Liver (tissue), 9 donors: Measurements from ENCODE around the gene TLE1. TPM values are rescaled to one million over a fixed set of nuclear protein-coding genes. Genes with fewer than 3 reads are reported as not detected.

Source experiments
- DNase-seq: peaks from one replicate; pipeline ENCODE4 v3.0.0-alpha.2; 2017; ENCODE audit warnings: low spot score
- H3K27ac ChIP-seq, 2 donors: one replicate each; pipeline ENCODE4 v1.7.0; 2013; ENCODE audit warnings: inconsistent platforms in 2 of 2, low read length in 2 of 2, control low read depth in 1 of 2, low read depth in 1 of 2, mild to moderate bottlenecking in 1 of 2
- H3K27me3 ChIP-seq, 4 donors: one replicate each; pipeline versions ENCODE4 v1.6.1 to v1.7.0; 2013; ENCODE audit warnings: low read length in 3 of 4, inconsistent platforms in 1 of 4, mild to moderate bottlenecking in 1 of 4, moderate library complexity in 1 of 4; ENCODE audit not compliant: control insufficient read depth in 4 of 4, insufficient read depth in 4 of 4
- H3K36me3 ChIP-seq, 4 donors: one replicate each; pipeline versions ENCODE4 v1.6.1 to v1.7.0; 2013; ENCODE audit warnings: low read length in 3 of 4, mild to moderate bottlenecking in 3 of 4, low read depth in 1 of 4, moderate library complexity in 1 of 4; ENCODE audit not compliant: control insufficient read depth in 4 of 4, insufficient read depth in 3 of 4
- H3K4me1 ChIP-seq, 4 donors: one replicate each; pipeline versions ENCODE4 v1.6.1 to v1.7.0; 2013; ENCODE audit warnings: low read length in 3 of 4, mild to moderate bottlenecking in 3 of 4, moderate library complexity in 1 of 4; ENCODE audit not compliant: control insufficient read depth in 4 of 4, insufficient read depth in 4 of 4
- H3K4me3 ChIP-seq, 3 donors: one replicate each; pipeline versions ENCODE4 v1.6.1 to v1.7.0; 2013; ENCODE audit warnings: low read length in 3 of 3, control low read depth in 1 of 3, low read depth in 1 of 3, mild to moderate bottlenecking in 1 of 3
- H3K9ac ChIP-seq, 2 donors: one replicate each; pipeline ENCODE4 v1.7.0; 2013; ENCODE audit warnings: low read length in 2 of 2, mild to moderate bottlenecking in 2 of 2, moderate library complexity in 2 of 2, control low read depth in 1 of 2, low read depth in 1 of 2
- H3K9me3 ChIP-seq, 4 donors: one replicate each; pipeline versions ENCODE4 v1.6.1 to v1.7.0; 2013; ENCODE audit warnings: low read length in 3 of 4; ENCODE audit not compliant: control insufficient read depth in 4 of 4
- ATF3 ChIP-seq: IDR thresholded peaks from 2 replicates; pipeline ENCODE4 v1.6.1; 2016; ENCODE audit warnings: antibody characterized with exemption
- CTCF ChIP-seq: fragments of 150-350 bp; IDR thresholded peaks from 2 replicates; pipeline ENCODE4 v1.5.1; 2017; ENCODE audit warnings: improper control_type of control experiment, low read depth, low read length; ENCODE audit not compliant: missing input control
- EGR1 ChIP-seq, 2 donors: IDR thresholded peaks; 2 replicates each; pipeline ENCODE4 v1.6.1; 2016 to 2018; ENCODE audit warnings: antibody characterized with exemption in 2 of 2, low read depth in 2 of 2
- FOXA1 ChIP-seq: IDR thresholded peaks from 2 replicates; pipeline ENCODE4 v1.6.1; 2016; ENCODE audit warnings: antibody characterized with exemption
- FOXA2 ChIP-seq: IDR thresholded peaks from 2 replicates; pipeline ENCODE4 v1.6.1; 2016; ENCODE audit warnings: antibody characterized with exemption
- GABPA ChIP-seq, 2 donors: IDR thresholded peaks in 1 of 2; conservative IDR thresholded peaks in 1 of 2; 2 replicates each; pipeline ENCODE4 v1.6.1; 2016; ENCODE audit warnings: antibody characterized with exemption in 2 of 2, mild to moderate bottlenecking in 1 of 2, moderate library complexity in 1 of 2
- HNF4A ChIP-seq, 2 donors: conservative IDR thresholded peaks; 2 replicates each; pipeline ENCODE4 v1.6.1; 2016; ENCODE audit warnings: antibody characterized with exemption in 2 of 2, mild to moderate bottlenecking in 2 of 2
- HNF4G ChIP-seq: IDR thresholded peaks from 2 replicates; pipeline ENCODE4 v1.6.1; 2016; ENCODE audit warnings: antibody characterized with exemption
- JUND ChIP-seq, 2 donors: IDR thresholded peaks; 2 replicates each; pipeline ENCODE4 v1.6.1; 2016; ENCODE audit warnings: antibody characterized with exemption in 2 of 2
- MAX ChIP-seq: IDR thresholded peaks from 2 replicates; pipeline ENCODE4 v1.6.1; 2016; ENCODE audit warnings: antibody characterized with exemption
- NR2F2 ChIP-seq: IDR thresholded peaks from 2 replicates; pipeline ENCODE4 v1.6.1; 2016; ENCODE audit warnings: antibody characterized with exemption
- RAD21 ChIP-seq, 2 donors: IDR thresholded peaks; 2 replicates each; pipeline ENCODE4 v1.6.1; 2016; ENCODE audit warnings: antibody characterized with exemption in 2 of 2, mild to moderate bottlenecking in 2 of 2
- REST ChIP-seq: IDR thresholded peaks from 2 replicates; pipeline ENCODE4 v1.6.1; 2016; ENCODE audit warnings: antibody characterized with exemption, mild to moderate bottlenecking
- RXRA ChIP-seq, 2 donors: IDR thresholded peaks; 2 replicates each; pipeline ENCODE4 v1.6.1; 2017 to 2018; ENCODE audit warnings: antibody characterized with exemption in 2 of 2, mild to moderate bottlenecking in 1 of 2
- SP1 ChIP-seq: IDR thresholded peaks from 2 replicates; pipeline ENCODE4 v1.6.1; 2018; ENCODE audit warnings: antibody characterized with exemption, mild to moderate bottlenecking
- TAF1 ChIP-seq: conservative IDR thresholded peaks from 2 replicates; pipeline ENCODE4 v1.6.1; 2016; ENCODE audit warnings: antibody characterized with exemption, mild to moderate bottlenecking
- YY1 ChIP-seq: IDR thresholded peaks from 2 replicates; pipeline ENCODE4 v1.6.1; 2016; ENCODE audit warnings: antibody characterized with exemption, mild to moderate bottlenecking
- ZBTB33 ChIP-seq: IDR thresholded peaks from 2 replicates; pipeline ENCODE4 v1.6.1; 2016; ENCODE audit warnings: antibody characterized with exemption
- WGBS: extraction: QIAGEN DNeasy Blood & Tissue Kit; methylation state at CpG from one replicate; pipeline ENCODE4 v1.1.7; 2013; 5-methylcytosine and 5-hydroxymethylcytosine counted together
- polyA plus RNA-seq, 2 donors: library from polyadenylated mRNA; stranded (reverse) in 1 of 2; unstranded in 1 of 2; fragments of 200-250 nt in 1 of 2; fragments of >200 nt in 1 of 2; fragmentation: Nextera tagmentation in 1 of 2; extraction: Ambion mirVana in 1 of 2; gene quantifications; one replicate each; pipeline versions ENCODE4 v1.2.1 to v1.2.3, GENCODE V29; 2013 to 2015
- total RNA-seq, 2 donors: library from RNA; depleted of rRNA; stranded (reverse); fragments of >200 nt; gene quantifications; one replicate each; pipeline ENCODE4 v1.2.3, GENCODE V29; 2014
- donor health status: healthy.
- donor health status: healthy.
- donor health status: healthy.
- donor health status: healthy.
- donor health status: healthy.

TLE1 gene
- total and polyA plus RNA-seq, 4 donors: 25.2 to 45.4 (median 25.7) TPM

- TF ChIP-seq MAX (no peak), FOXA2 (no peak), EGR1 (IDR thresholded peaks at IDR 0.05; ENCODE audit: low read depth in 2 of 2) (no peak), FOXA1 (no peak), ZBTB33 (no peak), SP1 (no peak), ATF3 (no peak), JUND (IDR thresholded peaks at IDR 0.05) (no peak), TAF1 (no peak), RAD21 (IDR thresholded peaks at IDR 0.05) (no peak), NR2F2 (no peak), HNF4A (conservative IDR thresholded peaks at IDR 0.05) (no peak), RXRA (IDR thresholded peaks at IDR 0.05) (no peak), YY1 (no peak), GABPA (IDR thresholded peaks at IDR 0.05 in 1 of 2, conservative IDR thresholded peaks at IDR 0.05 in 1 of 2) (no peak), HNF4G (no peak), REST (no peak), CTCF (no peak)
- Histone ChIP-seq H3K9ac (no peak overlapping the region), H3K4me3 (no peak overlapping the region), H3K4me1 (peaks cover 0 to 1% (median 0%) of the 10 kb centered on the region in 4 donors), H3K36me3 (peaks cover 18 to 64% (median 44%) of the 10 kb centered on the region in 4 donors), H3K27me3 (no peaks in the 10 kb centered on the region), H3K9me3 (no peaks in the 10 kb centered on the region), H3K27ac (no peak overlapping the region)
- DNase-seq: no peak
- WGBS: 87% methylated on average over 4 of the region's 4 CpGs
These were observed 81.1 kb downstream of the TLE1 start for GRCh38 chr9:81608289-81608657.
